Measurements from ENCODE around the gene ERMN. TPM values are rescaled to one million over a fixed set of nuclear protein-coding genes. Genes with fewer than 3 reads are reported as not detected.
A peak's percentile ranks its signal among the peaks of the same experiment; 100 is the strongest.
"Not testable (repeated sequence)": the region's sequence is repeated elsewhere in the genome, so short reads cannot be mapped to it uniquely, and the experiment has no call there.

ERMN gene
- total RNA-seq (13.0 TPM), polyA plus RNA-seq (not detected)

- Mint-ChIP-seq H3K9me3 (peaks cover 0 to 2% (median 0%) of the 10 kb centered on the region in 7 donors), H3K36me3 (peaks cover 23% of the 10 kb centered on the region), H3K27me3 (no peaks in the 10 kb centered on the region), H3K4me1 (peaks cover 12 to 36% (median 25%) of the 10 kb centered on the region in 4 donors), H3K27ac (peak within 1 kb of the TSS in 2 of 3 donors; percentile 74 to 83), H3K4me3 (peak within 1 kb of the TSS in 1 of 4 donors; percentile 3)
- Histone ChIP-seq H3K27me3 (ENCODE audit: control insufficient read depth, insufficient read depth, low read length) (no peaks in the 10 kb centered on the region), H3K4me1 (ENCODE audit: control insufficient read depth, insufficient read depth, low read length, poor library complexity, severe bottlenecking) (peaks cover 10% of the 10 kb centered on the region), H3K27ac (ENCODE audit: insufficient read depth, low read length, poor library complexity, severe bottlenecking) (no peak within 1 kb of the TSS), H3K36me3 (ENCODE audit: control insufficient read depth, insufficient read depth, low read length) (peaks cover 4% of the 10 kb centered on the region), H3K4me3 (ENCODE audit: low read depth, low read length) (no peak within 1 kb of the TSS), H3K9me3 (ENCODE audit: control insufficient read depth in 2 of 2, low read length in 2 of 2) (no peaks in the 10 kb centered on the region)
- no peak for DNase-seq
- ATAC-seq (ENCODE audit: low read depth in 2 of 2) = no peak
Observed at GRCh38 chr2:157325786-157326185, at the start of gene ERMN. ERMN (minus strand) TSS chr2:157325824; CDS start chr2:157325642, 182 bp downstream.

DNA sequence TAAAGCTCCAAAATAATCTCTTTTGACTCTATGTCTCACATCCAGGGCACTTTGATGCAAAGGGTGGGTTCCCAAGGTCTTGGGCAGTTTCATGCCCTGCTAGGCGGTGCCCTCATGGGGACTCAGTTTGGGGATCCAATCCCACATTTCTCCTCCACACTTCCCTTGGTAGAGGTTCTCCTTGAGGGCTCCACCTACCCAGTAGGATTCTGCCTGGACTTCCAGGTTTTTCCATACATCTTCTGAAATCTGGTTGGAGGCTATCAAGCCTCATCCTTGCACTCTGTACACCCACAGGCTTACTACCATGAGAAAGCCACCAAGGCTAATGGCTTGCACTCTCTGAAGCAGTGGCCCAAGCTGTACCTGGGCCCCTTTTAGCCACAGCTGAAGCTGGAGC is 49.8 kb upstream of the ERMN start:
- DNase-seq (peak in 1 of 3 donors; percentile 10), ATAC-seq (ENCODE audit: low read depth in 2 of 2) (no peak)
- H3K4me1 Mint-ChIP-seq = peaks cover 9 to 15% (median 11%) of the 10 kb centered on the region in 4 donors
- no peak overlapping the region for H3K27ac Mint-ChIP-seq
- no peaks in the 10 kb centered on the region for H3K27me3 Mint-ChIP-seq
- no peaks in the 10 kb centered on the region for H3K27me3 ChIP-seq (ENCODE audit: control insufficient read depth, insufficient read depth, low read length)
- no peaks in the 10 kb centered on the region for H3K36me3 ChIP-seq (ENCODE audit: control insufficient read depth, insufficient read depth, low read length)
- H3K36me3 Mint-ChIP-seq = peaks cover 19% of the 10 kb centered on the region
- no peak overlapping the region for H3K27ac ChIP-seq (ENCODE audit: insufficient read depth, low read length, poor library complexity, severe bottlenecking)
- H3K4me3 ChIP-seq (ENCODE audit: low read depth, low read length) = no peak overlapping the region
- no peaks in the 10 kb centered on the region for H3K4me1 ChIP-seq (ENCODE audit: control insufficient read depth, insufficient read depth, low read length, poor library complexity, severe bottlenecking)
- peaks cover 0 to 22% (median 17%) of the 10 kb centered on the region in 7 donors for H3K9me3 Mint-ChIP-seq
- peaks cover 20 to 23% of the 10 kb centered on the region in 2 experiments for H3K9me3 ChIP-seq (ENCODE audit: control insufficient read depth in 2 of 2, low read length in 2 of 2)
- no peak overlapping the region for H3K4me3 Mint-ChIP-seq

GRCh38 chr2:157368508-157368907 is 42.9 kb upstream of the ERMN start:
- not testable (repeated sequence) for H3K36me3 ChIP-seq (ENCODE audit: control insufficient read depth, insufficient read depth, low read length); H3K36me3 Mint-ChIP-seq; H3K27me3 Mint-ChIP-seq; H3K9me3 ChIP-seq (ENCODE audit: control insufficient read depth in 2 of 2, low read length in 2 of 2); H3K4me3 Mint-ChIP-seq; H3K4me3 ChIP-seq (ENCODE audit: low read depth, low read length); ATAC-seq (ENCODE audit: low read depth in 2 of 2); H3K9me3 Mint-ChIP-seq; DNase-seq; H3K27ac Mint-ChIP-seq; H3K27ac ChIP-seq (ENCODE audit: insufficient read depth, low read length, poor library complexity, severe bottlenecking); H3K27me3 ChIP-seq (ENCODE audit: control insufficient read depth, insufficient read depth, low read length)
- H3K4me1 Mint-ChIP-seq = peaks cover 20 to 25% (median 22%) of the 10 kb centered on the region in 4 donors
- H3K4me1 ChIP-seq (ENCODE audit: control insufficient read depth, insufficient read depth, low read length, poor library complexity, severe bottlenecking) = peaks cover 12% of the 10 kb centered on the region

DNA sequence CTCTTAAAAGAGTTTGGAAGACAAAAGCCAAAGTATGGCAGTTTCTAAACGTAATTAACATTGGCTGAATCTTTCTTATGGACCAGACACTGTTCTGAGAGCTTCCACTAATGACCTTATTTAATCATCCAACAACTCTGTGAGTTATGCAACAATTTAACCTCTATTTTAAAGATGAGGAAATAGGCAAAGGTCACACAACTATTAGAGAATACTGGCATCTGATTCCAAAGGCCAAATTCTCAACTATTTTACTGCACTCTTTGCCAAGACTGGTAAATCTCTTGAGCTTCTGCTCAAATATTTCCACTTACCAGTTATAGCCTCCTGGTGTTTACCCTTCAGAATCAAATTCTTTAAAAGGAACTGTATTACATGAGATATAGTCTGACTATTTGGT is 42.1 kb upstream of the ERMN start:
- DNase-seq = no peak
- Mint-ChIP-seq H3K27ac (no peak overlapping the region), H3K4me3 (no peak overlapping the region), H3K36me3 (peaks cover 7% of the 10 kb centered on the region), H3K9me3 (peaks cover 0 to 10% (median 0%) of the 10 kb centered on the region in 7 donors), H3K27me3 (no peaks in the 10 kb centered on the region), H3K4me1 (peaks cover 25 to 33% (median 28%) of the 10 kb centered on the region in 4 donors)
- H3K27me3 ChIP-seq (ENCODE audit: control insufficient read depth, insufficient read depth, low read length) = no peaks in the 10 kb centered on the region
- H3K4me1 ChIP-seq (ENCODE audit: control insufficient read depth, insufficient read depth, low read length, poor library complexity, severe bottlenecking) = peaks cover 13% of the 10 kb centered on the region
- no peaks in the 10 kb centered on the region for H3K9me3 ChIP-seq (ENCODE audit: control insufficient read depth in 2 of 2, low read length in 2 of 2)
- no peak for ATAC-seq (ENCODE audit: low read depth in 2 of 2)
- H3K4me3 ChIP-seq (ENCODE audit: low read depth, low read length) = no peak overlapping the region
- H3K27ac ChIP-seq (ENCODE audit: insufficient read depth, low read length, poor library complexity, severe bottlenecking) = no peak overlapping the region
- H3K36me3 ChIP-seq (ENCODE audit: control insufficient read depth, insufficient read depth, low read length) = no peaks in the 10 kb centered on the region

DNA sequence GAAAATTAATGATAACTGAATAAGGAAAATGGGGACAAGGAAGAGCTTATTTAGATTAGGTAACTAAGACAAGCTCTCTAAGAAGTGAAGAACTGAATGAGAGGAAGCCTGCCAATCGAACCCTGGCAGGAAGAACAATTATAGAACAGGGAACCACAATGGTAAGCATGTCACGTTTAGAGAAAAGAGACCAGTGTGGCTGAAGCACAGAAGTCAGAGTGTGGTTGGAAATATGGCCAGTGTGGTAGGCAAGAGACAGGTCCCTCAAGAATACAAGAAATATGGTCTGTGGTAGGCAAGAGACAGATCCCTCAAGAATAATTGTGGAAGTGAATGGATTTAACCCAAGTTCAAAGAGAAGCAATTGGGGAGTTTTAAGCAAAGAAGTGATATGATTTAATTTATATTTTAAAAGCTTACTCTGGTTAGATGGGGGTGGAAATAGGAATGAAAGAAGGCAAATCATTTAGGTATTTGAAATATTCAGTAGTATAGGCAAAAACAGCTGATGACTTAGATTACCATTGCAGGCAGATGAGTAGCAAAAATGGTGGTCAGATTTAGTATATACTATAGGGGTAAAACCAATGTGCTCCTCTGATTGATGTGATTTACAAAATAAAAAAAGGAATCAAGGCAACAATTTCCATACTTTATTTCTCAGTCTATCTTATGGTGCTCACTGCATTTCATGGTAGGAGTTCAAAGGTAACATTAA is 38.8 kb upstream of the ERMN start:
- Mint-ChIP-seq H3K36me3 (peaks cover 13% of the 10 kb centered on the region), H3K4me1 (peaks cover 25 to 40% (median 28%) of the 10 kb centered on the region in 4 donors), H3K27ac (peak overlapping the region in 2 of 3 donors; percentile 52 to 84), H3K4me3 (no peak overlapping the region), H3K27me3 (no peaks in the 10 kb centered on the region), H3K9me3 (peaks cover 0 to 15% (median 11%) of the 10 kb centered on the region in 7 donors)
- DNase-seq (no peak), ATAC-seq (ENCODE audit: low read depth in 2 of 2) (no peak)
- H3K9me3 ChIP-seq (ENCODE audit: control insufficient read depth in 2 of 2, low read length in 2 of 2) = peaks cover 0 to 15% of the 10 kb centered on the region in 2 experiments
- H3K27me3 ChIP-seq (ENCODE audit: control insufficient read depth, insufficient read depth, low read length) = no peaks in the 10 kb centered on the region
- peak overlapping the region; percentile 13 for H3K4me3 ChIP-seq (ENCODE audit: low read depth, low read length)
- no peak overlapping the region for H3K27ac ChIP-seq (ENCODE audit: insufficient read depth, low read length, poor library complexity, severe bottlenecking)
- H3K36me3 ChIP-seq (ENCODE audit: control insufficient read depth, insufficient read depth, low read length) = peaks cover 1% of the 10 kb centered on the region
- H3K4me1 ChIP-seq (ENCODE audit: control insufficient read depth, insufficient read depth, low read length, poor library complexity, severe bottlenecking) = peaks cover 13% of the 10 kb centered on the region

DNA sequence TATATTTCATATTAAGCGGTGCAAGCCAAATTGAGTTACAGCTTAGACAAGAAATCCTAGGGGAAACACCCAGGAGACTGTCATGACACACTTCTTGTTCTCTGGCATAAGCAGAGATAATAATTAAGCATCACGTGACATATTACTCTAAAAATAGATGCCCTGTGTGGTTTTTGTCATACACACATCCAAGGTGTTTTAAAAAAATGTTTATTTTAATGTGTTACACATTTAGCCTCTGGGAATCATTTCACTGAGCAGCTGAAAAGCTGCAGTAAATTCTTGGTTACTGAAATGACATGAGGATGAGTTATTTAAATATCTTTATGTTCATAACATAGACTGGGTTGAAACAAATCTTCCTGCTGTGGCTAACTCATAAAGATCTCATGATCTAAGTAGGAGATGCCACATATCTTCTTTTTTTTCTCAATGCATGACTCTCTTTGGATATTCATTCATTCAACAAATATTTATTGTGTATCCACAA is 38.0 kb upstream of the ERMN start:
- Mint-ChIP-seq H3K4me3 (no peak overlapping the region), H3K27ac (peak overlapping the region in 2 of 3 donors; percentile 52 to 84), H3K27me3 (no peaks in the 10 kb centered on the region), H3K36me3 (peaks cover 13% of the 10 kb centered on the region), H3K9me3 (peaks cover 0 to 15% (median 11%) of the 10 kb centered on the region in 7 donors), H3K4me1 (peaks cover 25 to 40% (median 28%) of the 10 kb centered on the region in 4 donors)
- Histone ChIP-seq H3K36me3 (ENCODE audit: control insufficient read depth, insufficient read depth, low read length) (peaks cover 1% of the 10 kb centered on the region), H3K4me1 (ENCODE audit: control insufficient read depth, insufficient read depth, low read length, poor library complexity, severe bottlenecking) (peaks cover 13% of the 10 kb centered on the region), H3K4me3 (ENCODE audit: low read depth, low read length) (peak overlapping the region; percentile 13), H3K9me3 (ENCODE audit: control insufficient read depth in 2 of 2, low read length in 2 of 2) (peaks cover 0 to 15% of the 10 kb centered on the region in 2 experiments), H3K27me3 (ENCODE audit: control insufficient read depth, insufficient read depth, low read length) (no peaks in the 10 kb centered on the region), H3K27ac (ENCODE audit: insufficient read depth, low read length, poor library complexity, severe bottlenecking) (no peak overlapping the region)
- ATAC-seq (ENCODE audit: low read depth in 2 of 2) (no peak), DNase-seq (no peak)

- H3K4me3 Mint-ChIP-seq = no peak overlapping the region
- no peaks in the 10 kb centered on the region for H3K27me3 ChIP-seq (ENCODE audit: control insufficient read depth, insufficient read depth, low read length)
- peaks cover 0 to 15% (median 11%) of the 10 kb centered on the region in 7 donors for H3K9me3 Mint-ChIP-seq
- H3K36me3 ChIP-seq (ENCODE audit: control insufficient read depth, insufficient read depth, low read length) = peaks cover 1% of the 10 kb centered on the region
- H3K36me3 Mint-ChIP-seq = peaks cover 13% of the 10 kb centered on the region
- DNase-seq (no peak), ATAC-seq (ENCODE audit: low read depth in 2 of 2) (no peak)
- H3K4me1 Mint-ChIP-seq = peaks cover 24 to 35% (median 28%) of the 10 kb centered on the region in 4 donors
- H3K9me3 ChIP-seq (ENCODE audit: control insufficient read depth in 2 of 2, low read length in 2 of 2) = peaks cover 0 to 15% of the 10 kb centered on the region in 2 experiments
- no peaks in the 10 kb centered on the region for H3K27me3 Mint-ChIP-seq
- H3K27ac ChIP-seq (ENCODE audit: insufficient read depth, low read length, poor library complexity, severe bottlenecking) = no peak overlapping the region
- no peak overlapping the region for H3K27ac Mint-ChIP-seq
- no peak overlapping the region for H3K4me3 ChIP-seq (ENCODE audit: low read depth, low read length)
- H3K4me1 ChIP-seq (ENCODE audit: control insufficient read depth, insufficient read depth, low read length, poor library complexity, severe bottlenecking) = peaks cover 13% of the 10 kb centered on the region
Observed at GRCh38 chr2:157362627-157363026, 37.0 kb upstream of the ERMN start.
